Activated CD4-positive, alpha-beta T cell treated with anti-CD3 and anti-CD28 coated beads for 36 hours (primary cell): Measurements from ENCODE around the gene SERTAD2. TPM values are rescaled to one million over a fixed set of nuclear protein-coding genes. Genes with fewer than 3 reads are reported as not detected.

Source experiments
- ATAC-seq: fragments of 200-7000 bp; cut with Tn5 transposase; one replicate; pipeline ENCODE4 v1.10.0; 2021; ENCODE audit warnings: mild to moderate bottlenecking, moderate library complexity
- CTCF ChIA-PET: fragments of 350-600 bp; sonication (Branson Sonifier 250); formaldehyde crosslinking; loops from one replicate; lab custom pipeline; 2021; ENCODE audit warnings: antibody characterized with exemption; lab: Charles Lee
- POLR2A ChIA-PET: fragments of 350-600 bp; sonication (Branson Sonifier 250); formaldehyde crosslinking; loops from one replicate; lab custom pipeline; 2021; ENCODE audit warnings: antibody characterized with exemption, inconsistent platforms; lab: Charles Lee
- DNase-seq: peaks from one replicate; pipeline ENCODE4 v3.0.0-alpha.2; 2020
- H3K27ac Mint-ChIP-seq: one replicate; pipeline ENCODE4 v1.8.0; 2021; ENCODE audit warnings: mixed read lengths
- H3K27me3 Mint-ChIP-seq: one replicate; pipeline ENCODE4 v1.8.0; 2021; ENCODE audit warnings: mixed read lengths
- H3K36me3 Mint-ChIP-seq: one replicate; pipeline ENCODE4 v1.8.0; 2021; ENCODE audit warnings: low read depth, mixed read lengths
- H3K4me1 Mint-ChIP-seq: one replicate; pipeline ENCODE4 v1.8.0; 2021; ENCODE audit warnings: mixed read lengths
- H3K4me3 Mint-ChIP-seq: one replicate; pipeline ENCODE4 v1.8.0; 2021; ENCODE audit warnings: mild to moderate bottlenecking, moderate library complexity, mixed read lengths
- H3K9me3 Mint-ChIP-seq: one replicate; pipeline ENCODE4 v1.8.0; 2021; ENCODE audit warnings: low read depth, mixed read lengths
- intact Hi-C, 2 experiments: fragments of 100-400 bp; cut with DNase I in 1 of 2; cut with micrococcal nuclease in 1 of 2; formaldehyde crosslinking; loops; one replicate each; pipeline versions ENCODE4 v1.14.2 to v1.15.1; 2022 to 2024; cut with DNase I, micrococcal nuclease
- total RNA-seq, 2 experiments: library from RNA; stranded (reverse); gene quantifications; one replicate each; pipeline ENCODE4 v1.2.3, GENCODE V29; 2021

Gene SERTAD2, protein sequence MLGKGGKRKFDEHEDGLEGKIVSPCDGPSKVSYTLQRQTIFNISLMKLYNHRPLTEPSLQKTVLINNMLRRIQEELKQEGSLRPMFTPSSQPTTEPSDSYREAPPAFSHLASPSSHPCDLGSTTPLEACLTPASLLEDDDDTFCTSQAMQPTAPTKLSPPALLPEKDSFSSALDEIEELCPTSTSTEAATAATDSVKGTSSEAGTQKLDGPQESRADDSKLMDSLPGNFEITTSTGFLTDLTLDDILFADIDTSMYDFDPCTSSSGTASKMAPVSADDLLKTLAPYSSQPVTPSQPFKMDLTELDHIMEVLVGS
- total RNA-seq: 10 to 100 TPM; 14.5 to 14.9 TPM

DNA sequence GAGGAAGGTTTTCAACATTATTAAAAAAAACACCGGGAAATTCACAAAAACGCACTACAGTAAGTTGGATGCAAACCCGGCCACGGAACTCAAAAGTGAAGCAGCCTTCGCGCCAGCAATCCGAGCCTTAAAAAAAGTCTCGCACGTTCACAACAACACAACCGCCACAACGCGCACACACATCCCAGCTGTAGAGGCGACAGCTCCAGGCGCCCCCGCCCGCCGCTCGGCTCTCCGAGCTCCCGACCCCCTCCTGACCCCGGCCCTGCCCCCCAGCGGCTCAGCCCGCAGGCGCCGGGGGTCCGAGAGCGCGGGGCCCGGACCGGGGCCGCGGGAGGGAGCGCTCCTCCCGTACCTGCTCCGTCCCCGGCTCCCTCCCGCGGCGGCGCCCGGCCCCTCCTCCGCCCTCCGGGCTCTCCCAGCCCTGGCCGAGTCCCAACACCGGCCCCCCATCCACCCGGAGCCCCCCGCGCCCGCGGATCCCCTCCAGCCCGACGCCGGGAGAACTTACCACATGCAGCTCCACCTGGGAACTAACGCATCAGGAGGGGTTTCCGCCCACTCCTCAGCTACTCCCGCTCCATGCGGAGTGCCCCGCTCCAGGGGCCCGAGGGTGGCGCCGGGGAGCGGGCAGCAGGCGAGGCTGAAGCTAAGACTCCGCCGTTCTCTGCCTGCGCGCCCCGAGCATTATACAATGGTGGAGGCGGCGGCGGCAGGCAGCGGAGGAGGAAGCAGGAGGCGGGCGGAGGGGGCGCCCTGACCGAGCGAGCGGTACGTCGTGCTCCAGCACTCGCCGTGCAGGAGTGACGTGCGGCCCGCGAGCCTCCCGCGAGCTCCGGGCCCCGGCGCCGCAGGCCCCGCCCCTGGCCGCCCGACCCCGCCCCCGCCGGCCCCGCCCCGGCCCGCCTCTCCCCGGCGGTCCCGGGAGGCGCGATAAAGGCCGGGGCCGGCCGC lies at the start of gene SERTAD2:
Gene SERTAD2 (minus strand): TSS at position 805 of the 954 bp plus-strand sequence. CDS start 17,042 bp downstream, outside the sequence.
- peaks cover 77% of the 10 kb centered on the region for H3K4me1 Mint-ChIP-seq
- DNase-seq (peak; percentile 90), ATAC-seq (peak; percentile 80)
- peak within 1 kb of the TSS; percentile 94 for H3K27ac Mint-ChIP-seq
- H3K4me3 Mint-ChIP-seq: peak within 1 kb of the TSS; percentile 85
- POLR2A ChIA-PET: interaction anchor here (0.5 to 3.3 kb wide), 13 partner anchors 9 to 512 kb away, joined by 3 to 28 read pairs (median 5); partner anchors contain the start of genes AFTPH and RAB1A
- H3K36me3 Mint-ChIP-seq: peaks cover 3% of the 10 kb centered on the region
- CTCF ChIA-PET: interaction anchor here (0.6 to 5.9 kb wide), 20 partner anchors 8 to 229 kb away, joined by 3 to 50 read pairs (median 5); no protein-coding TSS in a partner anchor
- intact Hi-C loops: loop anchor here (1.0 to 5.0 kb wide), 16 partner anchors 10 to 573 kb away; partner anchors contain the start of genes AFTPH (in 2 of the 2), ACTR2 (in 1 of the 2), CEP68 (in 1 of the 2) and PELI1 (in 1 of the 2)
- H3K9me3 Mint-ChIP-seq: no peaks in the 10 kb centered on the region
- no peaks in the 10 kb centered on the region for H3K27me3 Mint-ChIP-seq

DNA sequence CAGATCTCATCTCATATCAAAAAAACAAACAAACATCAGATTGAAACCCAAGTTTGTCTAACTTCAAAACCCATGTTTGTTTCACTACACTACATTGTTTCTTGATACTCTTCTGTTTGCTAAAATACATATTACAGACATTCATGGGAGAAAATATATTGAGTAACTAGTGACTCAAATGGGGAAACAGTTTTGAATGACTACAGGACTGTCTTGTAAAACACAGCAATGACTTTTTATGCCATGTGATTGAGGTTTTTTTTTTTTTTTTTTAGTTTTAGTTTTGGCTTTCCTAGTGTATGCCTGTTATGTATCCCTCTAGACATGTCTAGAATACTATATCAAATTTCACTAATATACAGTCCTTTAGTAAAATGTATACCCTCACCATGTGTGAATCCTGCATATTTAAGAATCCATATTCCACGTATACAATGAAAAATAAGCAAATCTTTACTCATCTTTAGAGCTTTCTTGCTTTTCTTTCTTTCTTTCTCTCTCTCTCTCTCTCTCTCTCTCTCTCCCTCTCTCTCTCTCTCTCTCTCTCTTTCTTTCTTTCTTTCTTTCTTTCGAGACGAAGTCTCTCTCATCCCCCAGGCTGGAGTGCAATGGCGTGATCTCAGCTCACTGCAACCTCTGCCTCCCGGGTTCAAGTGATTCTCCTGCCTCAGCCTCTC lies 46.6 kb upstream of the SERTAD2 start:
- intact Hi-C loops: loop anchor here (1.0 kb wide), 2 partner anchors 48 to 51 kb away; no protein-coding TSS in a partner anchor
- no peak for DNase-seq
- Mint-ChIP-seq H3K27me3 (no peaks in the 10 kb centered on the region), H3K9me3 (peaks cover 3% of the 10 kb centered on the region), H3K27ac (peak overlapping the region; percentile 90), H3K36me3 (peaks cover 5% of the 10 kb centered on the region), H3K4me1 (peaks cover 64% of the 10 kb centered on the region), H3K4me3 (peak overlapping the region; percentile 49)
- ChIA-PET CTCF (interaction anchor here (1.2 kb wide), 1 partner anchor 48 kb away, joined by 3 read pairs; no protein-coding TSS in a partner anchor), POLR2A (no interaction called here)
- ATAC-seq: peak; percentile 71

DNA sequence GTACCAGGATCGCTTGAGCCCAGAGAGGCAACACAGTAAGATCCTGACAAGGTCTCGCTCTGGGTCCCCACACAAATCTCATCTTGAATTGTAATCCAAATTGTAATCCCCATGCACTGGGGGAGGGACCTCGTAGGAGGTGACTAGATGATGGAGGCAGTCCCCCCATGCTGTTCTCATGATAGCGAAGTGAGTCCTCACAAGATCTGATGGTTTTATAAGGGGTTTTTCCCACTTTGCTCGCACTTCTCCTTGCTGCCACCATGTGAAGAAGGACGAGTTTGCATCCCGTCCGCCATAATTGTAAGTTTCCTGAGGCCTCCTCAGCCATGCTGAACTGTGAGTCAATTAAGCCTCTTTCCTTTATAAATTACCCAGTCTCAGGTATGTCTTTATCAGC lies 46.0 kb upstream of the SERTAD2 start:
- H3K27ac Mint-ChIP-seq: peak overlapping the region; percentile 90
- no peaks in the 10 kb centered on the region for H3K27me3 Mint-ChIP-seq
- H3K4me3 Mint-ChIP-seq: peak overlapping the region; percentile 49
- DNase-seq: peak; percentile 54
- CTCF ChIA-PET: no interaction called here
- ATAC-seq: peak; percentile 25
- peaks cover 5% of the 10 kb centered on the region for H3K36me3 Mint-ChIP-seq
- H3K9me3 Mint-ChIP-seq: peaks cover 3% of the 10 kb centered on the region
- intact Hi-C loops: loop anchor here (1.0 to 5.0 kb wide), 10 partner anchors 23 to 597 kb away; no protein-coding TSS in a partner anchor
- H3K4me1 Mint-ChIP-seq: peaks cover 59% of the 10 kb centered on the region
- POLR2A ChIA-PET: no interaction called here

DNA sequence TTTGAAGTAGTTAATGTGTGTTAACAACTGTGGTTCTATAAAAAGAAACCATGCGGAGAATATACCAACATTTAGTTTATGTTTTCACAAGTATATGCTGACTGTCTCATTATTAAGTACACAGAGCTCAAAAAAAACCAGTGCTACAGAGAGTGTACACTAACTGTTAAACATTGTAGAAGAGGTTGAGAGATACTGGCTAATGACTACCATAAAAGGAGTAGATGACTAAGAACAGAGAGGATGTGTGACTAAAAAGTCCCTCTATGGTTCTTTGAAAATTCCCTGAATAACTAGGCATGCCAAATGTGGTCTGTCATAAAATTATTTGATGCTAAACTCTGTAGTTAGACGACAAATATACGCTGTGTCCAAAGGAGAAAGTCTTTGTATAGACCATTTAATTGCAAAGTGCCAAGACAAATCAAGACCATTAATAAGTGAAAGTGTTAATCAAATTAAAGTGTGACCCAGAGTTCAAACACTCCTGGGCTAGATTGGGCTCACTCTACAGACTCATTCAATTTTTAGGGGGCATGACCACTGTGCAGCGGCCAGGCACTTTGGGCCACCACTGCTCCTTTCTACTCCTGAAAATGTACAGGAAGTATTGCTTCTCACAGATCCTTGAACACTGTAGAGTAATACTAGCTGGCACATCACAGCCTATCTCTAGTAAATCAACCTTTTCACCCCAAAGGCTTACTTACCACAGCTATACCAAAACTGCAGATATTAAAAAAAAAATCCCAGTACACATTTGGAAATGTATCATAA lies 45.1 kb upstream of the SERTAD2 start:
- Mint-ChIP-seq H3K4me3 (no peak overlapping the region), H3K27me3 (no peaks in the 10 kb centered on the region), H3K27ac (peak overlapping the region; percentile 70), H3K4me1 (peaks cover 54% of the 10 kb centered on the region), H3K36me3 (peaks cover 5% of the 10 kb centered on the region), H3K9me3 (peaks cover 3% of the 10 kb centered on the region)
- ChIA-PET POLR2A (interaction anchor here (0.6 to 0.7 kb wide), 2 partner anchors 18 to 32 kb away, joined by 3 read pairs; no protein-coding TSS in a partner anchor), CTCF (interaction anchor here (0.6 to 1.3 kb wide), 4 partner anchors 28 to 141 kb away, joined by 3 to 5 read pairs (median 3); no protein-coding TSS in a partner anchor)
- DNase-seq (no peak), ATAC-seq (peak; percentile 89)
- intact Hi-C loops: loop anchor here (1.0 to 5.0 kb wide), 11 partner anchors 23 to 597 kb away; partner anchors contain the start of gene AFTPH (in 1 of the 2)

DNA sequence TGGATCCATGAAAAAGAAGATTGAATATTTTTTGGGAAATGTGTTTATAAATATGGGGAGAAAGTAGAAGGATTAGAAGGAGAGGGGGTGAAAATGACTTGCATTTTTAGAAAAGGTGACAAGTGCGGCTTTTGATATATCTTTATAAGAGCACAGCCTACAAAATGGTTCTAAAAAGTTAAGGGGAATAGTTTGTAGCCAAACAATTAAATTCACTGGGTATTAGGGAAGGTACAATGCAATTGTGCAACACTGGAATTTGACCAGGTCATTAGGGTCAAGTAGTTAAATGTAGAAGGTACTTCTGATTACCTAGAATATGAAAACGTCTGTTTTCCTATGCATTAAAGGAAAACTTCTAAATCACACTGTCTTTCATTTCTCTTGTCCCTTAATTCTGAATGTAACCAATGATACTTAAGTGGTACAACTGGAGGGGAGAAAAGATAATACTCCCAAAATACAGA lies 44.5 kb upstream of the SERTAD2 start:
- ChIA-PET CTCF (interaction anchor here (0.7 to 1.3 kb wide), 3 partner anchors 29 to 133 kb away, joined by 3 to 5 read pairs (median 3); no protein-coding TSS in a partner anchor), POLR2A (interaction anchor here (0.6 kb wide), 1 partner anchor 17 kb away, joined by 3 read pairs; no protein-coding TSS in a partner anchor)
- peak overlapping the region; percentile 70 for H3K27ac Mint-ChIP-seq
- peaks cover 5% of the 10 kb centered on the region for H3K36me3 Mint-ChIP-seq
- H3K9me3 Mint-ChIP-seq: peaks cover 3% of the 10 kb centered on the region
- intact Hi-C loops: loop anchor here (1.0 to 5.0 kb wide), 10 partner anchors 22 to 596 kb away; partner anchors contain the start of gene AFTPH (in 1 of the 2)
- DNase-seq (no peak), ATAC-seq (no peak)
- H3K27me3 Mint-ChIP-seq: no peaks in the 10 kb centered on the region
- H3K4me1 Mint-ChIP-seq: peaks cover 54% of the 10 kb centered on the region
- H3K4me3 Mint-ChIP-seq: no peak overlapping the region

DNA sequence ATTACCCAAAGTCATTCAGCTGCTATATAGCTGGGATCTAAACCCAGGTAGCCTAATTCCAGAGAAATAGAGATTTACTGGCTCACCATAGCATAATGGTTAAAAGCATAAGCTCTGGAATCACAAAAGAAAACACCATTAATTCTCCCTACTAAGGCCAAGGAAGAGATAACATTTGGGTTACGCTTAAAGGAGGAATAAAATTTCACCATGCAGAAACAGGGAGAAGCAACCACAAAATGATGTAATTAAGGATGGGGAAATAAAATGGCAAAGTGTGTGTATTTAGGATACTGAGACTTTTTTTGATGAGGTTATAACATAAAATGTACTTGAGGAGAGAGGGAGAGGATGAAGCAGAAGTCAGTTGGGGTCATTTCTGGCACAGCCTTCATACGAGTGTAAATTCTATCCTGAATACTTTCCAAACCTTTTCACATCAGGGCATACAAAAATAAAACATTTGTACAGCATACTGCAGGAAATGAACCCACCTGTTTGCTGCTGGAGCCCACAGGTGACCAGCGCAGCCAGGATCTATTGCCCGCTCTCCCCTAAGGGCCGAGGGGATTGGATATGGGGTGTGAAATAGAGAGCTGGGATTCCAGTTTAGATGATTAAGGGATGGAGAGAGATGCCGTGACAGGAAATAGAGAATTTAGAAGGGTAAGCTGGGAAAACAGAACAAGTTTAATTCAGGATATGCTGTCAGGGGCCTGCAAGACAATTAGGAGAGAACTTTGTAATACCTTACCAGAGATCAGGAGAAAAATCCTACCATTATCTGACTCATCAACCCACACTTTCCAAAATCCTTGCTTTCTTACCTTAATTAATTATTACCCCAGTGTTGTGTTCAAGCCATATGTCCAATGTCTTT lies 43.8 kb upstream of the SERTAD2 start:
- Mint-ChIP-seq H3K4me1 (peaks cover 51% of the 10 kb centered on the region), H3K36me3 (peaks cover 5% of the 10 kb centered on the region), H3K27me3 (no peaks in the 10 kb centered on the region), H3K27ac (no peak overlapping the region), H3K9me3 (peaks cover 4% of the 10 kb centered on the region), H3K4me3 (no peak overlapping the region)
- ChIA-PET POLR2A (no interaction called here), CTCF (interaction anchor here (0.5 to 2.3 kb wide), 6 partner anchors 18 to 165 kb away, joined by 3 to 12 read pairs (median 4); no protein-coding TSS in a partner anchor)
- ATAC-seq: no peak
- DNase-seq: no peak
- intact Hi-C loops: loop anchor here (1.0 to 5.0 kb wide), 10 partner anchors 21 to 595 kb away; partner anchors contain the start of gene AFTPH (in 1 of the 2)

DNA sequence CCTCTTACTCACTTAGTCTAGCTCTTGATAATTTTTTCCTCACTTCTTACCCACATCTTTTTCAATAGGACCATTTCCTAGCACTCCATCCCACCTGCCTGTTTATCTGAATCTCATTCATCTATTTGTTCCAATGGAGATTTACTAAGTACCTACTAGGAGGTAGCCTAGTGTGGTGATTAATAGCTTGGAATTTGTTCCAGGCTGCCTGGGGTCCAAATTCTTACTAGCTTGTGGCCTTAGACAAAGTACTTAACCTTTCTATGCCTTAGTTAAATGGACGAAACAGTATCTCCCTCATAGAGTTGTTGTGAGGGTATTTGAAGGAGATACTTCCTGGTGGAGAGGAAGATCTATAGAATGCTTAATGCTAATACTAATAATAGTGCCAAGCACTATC lies 42.9 kb upstream of the SERTAD2 start:
- Mint-ChIP-seq H3K27ac (no peak overlapping the region), H3K9me3 (peaks cover 6% of the 10 kb centered on the region), H3K27me3 (no peaks in the 10 kb centered on the region), H3K36me3 (peaks cover 9% of the 10 kb centered on the region), H3K4me1 (peaks cover 51% of the 10 kb centered on the region), H3K4me3 (no peak overlapping the region)
- no peak for DNase-seq
- CTCF ChIA-PET: interaction anchor here (0.5 to 2.3 kb wide), 11 partner anchors 10 to 164 kb away, joined by 3 to 12 read pairs (median 4); no protein-coding TSS in a partner anchor
- no peak for ATAC-seq
- POLR2A ChIA-PET: no interaction called here
- intact Hi-C loops: loop anchor here (5.0 kb wide), 3 partner anchors 56 to 594 kb away; no protein-coding TSS in a partner anchor

DNA sequence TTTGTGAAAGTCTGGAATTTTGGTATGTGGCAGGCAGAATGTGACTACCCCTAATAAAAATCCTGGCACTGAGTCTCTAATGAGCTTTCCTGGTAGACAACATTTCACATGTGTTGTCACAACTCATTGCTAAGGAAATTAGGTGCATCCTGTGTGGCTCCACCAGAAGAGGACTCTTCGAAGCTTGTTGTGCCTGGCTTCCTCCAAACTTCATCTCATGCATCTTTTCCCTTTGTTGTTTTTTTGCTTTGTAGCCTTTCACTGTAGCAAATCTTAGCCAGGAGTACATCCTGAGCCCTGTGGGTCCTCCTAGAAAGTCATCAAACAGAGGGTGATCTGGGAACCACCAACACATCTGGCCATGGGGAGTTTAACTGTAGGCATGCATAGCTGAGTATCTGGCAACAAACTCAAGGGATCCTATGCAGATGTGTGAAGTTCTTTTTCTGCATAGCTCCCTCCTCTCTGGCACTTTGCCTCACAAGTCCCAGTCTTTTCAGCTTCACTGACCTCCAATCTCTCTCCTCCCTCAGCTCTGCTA lies 42.1 kb upstream of the SERTAD2 start:
- no peaks in the 10 kb centered on the region for H3K27me3 Mint-ChIP-seq
- no peak for DNase-seq
- H3K4me3 Mint-ChIP-seq: no peak overlapping the region
- peaks cover 47% of the 10 kb centered on the region for H3K4me1 Mint-ChIP-seq
- peaks cover 6% of the 10 kb centered on the region for H3K9me3 Mint-ChIP-seq
- no peak overlapping the region for H3K27ac Mint-ChIP-seq
- intact Hi-C loops: loop anchor here (5.0 kb wide), 3 partner anchors 57 to 593 kb away; no protein-coding TSS in a partner anchor
- peaks cover 9% of the 10 kb centered on the region for H3K36me3 Mint-ChIP-seq
- CTCF ChIA-PET: interaction anchor here (0.6 to 2.3 kb wide), 11 partner anchors 9 to 652 kb away, joined by 3 to 12 read pairs (median 3); partner anchors contain the start of gene SERTAD2
- POLR2A ChIA-PET: no interaction called here
- ATAC-seq: no peak
